HTR-8/SVneo (cell line): ENCODE results near the gene DCST2.
"Not testable (repeated sequence)": the region's sequence is repeated elsewhere in the genome, so short reads cannot be mapped to it uniquely, and the experiment has no call there.

Experiments used
- DNase-seq: peaks from one replicate; pipeline ENCODE4 v3.0.0; 2011; ENCODE audit warnings: low spot score, mixed read lengths; ENCODE audit not compliant: insufficient read length
- FAIRE-seq: peaks from 2 replicates; lab custom pipeline; 2011; peaks lifted over from hg19 to GRCh38; lab: Jason Lieb, UNC

DCST2 gene

GRCh38 chr1:154987326-154987725 is 46.3 kb downstream of the DCST2 start:
- FAIRE-seq: no peak

GRCh38 chr1:154986736-154987135 is 46.8 kb downstream of the DCST2 start:
- FAIRE-seq, DNase-seq: not testable (repeated sequence)

More at GRCh38 chr1:154987326-154987725, 46.3 kb downstream of the DCST2 start:
- no peak for DNase-seq

- DNase-seq: no peak
- FAIRE-seq: no peak
Measured at GRCh38 chr1:154983776-154984466, 49.7 kb downstream of the DCST2 start.

- FAIRE-seq (no peak), DNase-seq (peak; percentile 97)
Measured at GRCh38 chr1:154982897-154983648, 50.5 kb downstream of the DCST2 start, which contains the start of gene FLAD1. FLAD1 (plus strand) TSS chr1:154983344; CDS start chr1:154983695, 351 bp downstream.

- FAIRE-seq: no peak
- no peak for DNase-seq
Measured at GRCh38 chr1:154982341-154982740, 51.2 kb downstream of the DCST2 start.

GRCh38 chr1:154978360-154978759 is 55.2 kb downstream of the DCST2 start:
- no peak for DNase-seq
- no peak for FAIRE-seq

- not testable (repeated sequence) for DNase-seq, FAIRE-seq
Measured at GRCh38 chr1:154977762-154978161, 55.8 kb downstream of the DCST2 start.

- DNase-seq: no peak
- FAIRE-seq: no peak
Measured at GRCh38 chr1:154975409-154976059, 58.0 kb downstream of the DCST2 start.

- FAIRE-seq: no peak
- DNase-seq: peak; percentile 82
Measured at GRCh38 chr1:154974808-154975408, 58.7 kb downstream of the DCST2 start.

- DNase-seq (peak; percentile 88), FAIRE-seq (peak; percentile 23)
Measured at GRCh38 chr1:154974102-154974807, 59.3 kb downstream of the DCST2 start, which contains the start of gene CKS1B. CKS1B (plus strand) TSS chr1:154974681; CDS start chr1:154974746, 65 bp downstream.

- FAIRE-seq (no peak), DNase-seq (peak; percentile 77)
Measured at GRCh38 chr1:154973344-154974101, 60.1 kb downstream of the DCST2 start.

GRCh38 chr1:154972517-154973343 is 60.9 kb downstream of the DCST2 start:
- FAIRE-seq (no peak), DNase-seq (peak; percentile 76)

GRCh38 chr1:154972213-154972516 is 61.4 kb downstream of the DCST2 start:
- DNase-seq (no peak), FAIRE-seq (no peak)

GRCh38 chr1:154971341-154971998 is 62.1 kb downstream of the DCST2 start:
- FAIRE-seq (no peak), DNase-seq (no peak)

GRCh38 chr1:154970631-154971340 is 62.8 kb downstream of the DCST2 start, which contains the start of gene SHC1:
SHC1 (minus strand) TSS chr1:154970747; CDS start chr1:154970526, 221 bp downstream.
- FAIRE-seq (no peak), DNase-seq (peak; percentile 81)

- FAIRE-seq: no peak
- no peak for DNase-seq
Measured at GRCh38 chr1:154969860-154970452, 63.6 kb downstream of the DCST2 start.

- DNase-seq: no peak
- no peak for FAIRE-seq
Measured at GRCh38 chr1:154969246-154969645, 64.3 kb downstream of the DCST2 start.
